Femur (tissue), 1 donor: ENCODE results near the gene SH3TC1.

Experiments used
- DNase-seq: peaks from one replicate; pipeline ENCODE4 v3.0.0-alpha.2; 2017

Gene SH3TC1

DNA sequence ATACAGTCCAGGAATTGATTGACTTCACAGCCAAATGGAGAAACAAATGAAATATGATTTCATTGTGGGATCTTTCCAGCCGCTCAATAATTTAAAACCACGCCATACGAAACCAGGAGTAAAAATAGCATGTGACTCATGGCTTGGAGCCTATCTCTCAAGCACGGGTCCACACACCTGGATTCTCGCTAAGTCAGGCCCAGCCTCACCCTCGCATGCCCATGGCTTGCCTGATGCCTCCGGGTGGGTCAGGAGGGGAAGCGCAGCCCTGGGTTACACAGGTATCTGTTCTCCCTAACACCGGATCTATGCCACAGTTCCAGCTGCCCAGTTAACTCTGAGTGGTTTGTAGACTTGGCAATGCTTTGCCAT lies 34.9 kb upstream of the SH3TC1 start:
- DNase-seq, result no peak

DNA sequence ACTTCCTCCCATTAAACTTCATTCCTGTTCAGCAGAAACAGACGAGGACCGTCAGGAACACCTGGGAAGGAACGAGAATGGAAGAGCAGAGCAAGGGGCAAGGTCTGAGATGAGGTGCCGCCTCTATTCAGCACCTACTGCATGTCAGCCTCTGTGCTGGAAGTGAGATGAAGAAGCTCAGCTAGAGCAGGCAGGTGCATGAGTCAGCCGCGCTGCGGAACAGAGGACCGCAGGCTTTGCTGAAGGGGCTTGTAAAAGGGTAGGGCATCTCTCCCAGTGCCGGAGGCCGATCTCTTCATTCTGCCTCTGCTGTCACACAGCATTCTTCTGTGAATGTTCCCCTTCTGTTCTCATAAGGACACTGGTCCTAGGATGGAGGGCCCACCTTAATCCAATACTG lies 34.4 kb upstream of the SH3TC1 start:
- no peak for DNase-seq

DNA sequence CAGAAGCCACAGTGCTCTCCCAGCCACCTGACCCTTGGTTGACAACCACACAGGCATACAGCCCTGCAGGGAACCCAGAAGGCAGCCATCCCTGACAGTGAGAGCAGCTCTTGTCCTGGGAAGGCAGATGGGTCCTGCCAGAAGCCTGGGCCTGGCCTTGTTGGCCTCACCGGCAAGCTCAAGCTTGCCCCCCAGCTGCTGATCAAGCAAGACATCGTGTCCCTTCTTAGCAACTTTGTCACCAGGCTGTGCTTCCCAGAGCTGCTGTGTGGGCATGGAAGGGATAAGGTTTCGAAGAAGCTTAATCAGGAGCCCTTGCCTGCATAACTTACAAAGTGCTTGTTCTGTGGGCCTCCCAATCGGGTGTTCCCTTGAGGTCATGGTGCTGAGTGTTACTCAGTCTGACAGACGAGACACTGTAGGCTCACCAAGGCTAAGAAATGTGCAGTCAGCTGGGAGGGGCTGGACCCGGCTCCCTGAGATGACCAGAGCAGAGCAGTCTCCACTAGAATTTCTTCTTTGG lies 33.7 kb upstream of the SH3TC1 start:
- no peak for DNase-seq

DNA sequence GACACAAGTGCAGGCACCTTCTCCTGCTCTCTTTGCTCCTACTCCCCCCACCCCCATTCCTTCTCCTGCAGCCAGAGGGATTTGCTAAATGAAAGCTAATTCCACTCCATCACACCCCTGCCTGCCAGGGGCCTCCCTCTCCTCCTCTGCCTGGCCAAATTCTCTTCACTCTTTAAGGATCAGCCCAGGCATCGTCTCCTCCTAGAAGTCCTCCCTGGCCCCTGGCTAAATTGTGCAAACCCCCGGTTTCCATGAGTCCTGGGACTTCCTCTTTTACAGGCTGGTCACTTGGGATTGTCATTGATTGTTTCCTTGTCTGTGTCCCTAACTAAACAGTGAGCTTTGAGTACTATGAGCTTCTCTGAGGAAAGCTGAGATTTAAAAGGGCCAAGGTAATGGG lies 31.8 kb upstream of the SH3TC1 start:
- no peak for DNase-seq

DNA sequence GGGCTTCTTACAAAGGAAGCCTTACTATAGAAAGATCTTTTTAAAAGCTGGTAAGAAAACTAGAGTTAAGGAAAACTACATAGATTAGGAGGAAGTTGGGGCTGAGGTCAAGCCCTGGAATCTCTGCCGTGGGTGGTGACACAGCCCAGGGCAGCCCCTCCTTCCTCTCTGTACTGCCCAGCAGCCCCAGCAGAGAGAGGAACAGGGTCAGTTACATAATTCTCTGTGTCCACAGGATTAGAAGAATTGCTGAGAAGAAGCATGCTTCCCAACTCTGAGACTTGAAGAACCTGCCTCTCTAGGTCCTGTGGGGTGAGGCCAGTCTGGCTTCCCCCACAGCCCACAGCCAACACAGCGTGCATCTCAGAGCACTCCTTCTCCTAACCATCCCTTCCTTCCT lies 31.3 kb upstream of the SH3TC1 start:
- DNase-seq, result no peak

DNA sequence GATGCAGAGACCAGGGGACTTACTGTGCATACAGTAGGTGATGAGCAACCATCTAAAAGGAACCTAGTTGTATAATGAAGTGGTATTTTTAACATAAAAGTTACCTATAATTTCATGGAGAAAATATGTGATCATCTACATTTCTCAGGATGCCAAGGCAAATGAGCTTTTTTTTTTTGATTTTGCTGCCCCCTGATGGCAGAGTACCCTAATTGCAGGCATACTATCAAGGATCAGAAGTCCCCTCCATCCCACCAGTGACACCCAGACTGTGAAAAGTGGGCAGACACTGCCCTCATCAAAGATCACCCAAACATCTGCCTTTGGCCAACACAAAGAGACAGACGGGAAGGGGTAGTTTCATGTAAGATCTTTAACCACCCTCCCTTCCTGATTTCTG lies 30.9 kb upstream of the SH3TC1 start:
- no peak for DNase-seq

DNA sequence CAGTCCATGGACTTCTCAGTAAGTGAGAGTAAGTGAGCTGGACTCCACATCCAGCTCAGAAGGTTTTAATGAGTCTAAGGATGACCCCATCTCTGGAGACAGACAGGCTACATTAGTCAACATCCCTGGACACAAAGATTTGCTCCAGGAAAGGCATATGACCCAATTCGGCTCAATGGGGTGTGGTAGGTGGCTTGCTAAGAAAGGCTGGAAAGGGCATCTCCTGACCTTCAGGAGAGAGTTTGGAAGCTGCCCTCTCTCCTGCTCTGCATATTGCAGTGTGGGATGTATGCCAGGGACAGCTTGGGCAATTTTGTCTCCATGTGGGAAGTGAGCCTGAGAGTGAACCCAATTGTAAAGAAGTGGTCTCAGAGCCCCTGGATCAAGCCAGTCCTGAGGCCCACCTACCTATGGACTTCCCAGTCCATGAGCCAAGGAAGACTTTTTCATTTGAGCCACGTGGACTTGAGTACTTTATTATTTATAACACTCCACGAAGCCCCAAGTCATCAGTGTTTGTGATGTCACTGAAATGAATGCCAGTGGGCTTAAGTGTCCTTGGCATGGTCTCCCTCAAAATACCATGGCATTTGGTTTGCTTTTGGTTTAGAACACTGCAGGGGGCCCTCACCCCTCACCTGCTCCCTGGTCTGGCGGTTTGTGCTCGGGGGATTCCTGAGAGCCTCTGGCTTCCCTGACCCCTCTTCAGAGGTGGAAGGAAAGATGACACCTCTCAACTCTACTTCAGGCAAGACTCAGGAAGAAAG lies 30.1 kb upstream of the SH3TC1 start:
- no peak for DNase-seq

DNA sequence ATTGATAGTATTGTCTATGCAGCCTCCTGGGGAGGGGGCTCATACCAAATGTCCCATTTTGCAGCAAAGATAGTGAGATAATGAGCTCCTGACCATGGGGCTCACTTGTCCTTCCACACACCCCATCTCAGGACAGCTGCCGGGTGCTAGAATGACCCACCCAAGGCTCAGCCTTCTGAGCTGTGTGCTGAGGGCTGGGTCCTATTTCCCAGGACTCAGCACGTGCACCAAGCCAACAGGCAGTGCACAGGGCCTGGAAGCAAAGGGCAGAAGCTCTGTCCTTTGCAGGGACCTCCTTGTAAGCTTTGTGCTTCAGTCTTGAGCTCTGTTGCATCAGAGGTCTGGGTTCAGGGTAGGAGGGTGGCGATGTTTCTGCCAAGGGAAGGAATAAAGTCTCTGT lies 29.3 kb upstream of the SH3TC1 start:
- no peak for DNase-seq

DNA sequence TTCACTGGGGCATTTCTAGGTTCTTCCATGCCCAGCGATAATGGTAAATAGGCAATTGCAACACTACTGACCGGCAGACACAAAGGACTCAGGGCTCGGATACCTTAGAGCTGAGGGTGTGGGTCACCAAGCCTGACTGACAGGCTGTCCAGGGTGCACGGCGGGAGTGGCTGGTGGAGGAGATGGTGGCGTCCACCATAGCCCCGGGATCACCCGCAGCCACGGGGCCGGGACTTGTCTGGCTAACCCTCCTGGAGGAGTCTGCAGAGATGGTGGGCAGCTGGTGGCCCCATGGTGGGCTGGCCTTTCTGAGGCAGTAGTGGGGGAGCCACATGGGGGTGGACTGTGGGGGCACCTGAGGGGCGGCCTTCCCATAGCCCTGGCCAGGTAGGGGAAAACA lies 28.7 kb upstream of the SH3TC1 start:
- no peak for DNase-seq

DNA sequence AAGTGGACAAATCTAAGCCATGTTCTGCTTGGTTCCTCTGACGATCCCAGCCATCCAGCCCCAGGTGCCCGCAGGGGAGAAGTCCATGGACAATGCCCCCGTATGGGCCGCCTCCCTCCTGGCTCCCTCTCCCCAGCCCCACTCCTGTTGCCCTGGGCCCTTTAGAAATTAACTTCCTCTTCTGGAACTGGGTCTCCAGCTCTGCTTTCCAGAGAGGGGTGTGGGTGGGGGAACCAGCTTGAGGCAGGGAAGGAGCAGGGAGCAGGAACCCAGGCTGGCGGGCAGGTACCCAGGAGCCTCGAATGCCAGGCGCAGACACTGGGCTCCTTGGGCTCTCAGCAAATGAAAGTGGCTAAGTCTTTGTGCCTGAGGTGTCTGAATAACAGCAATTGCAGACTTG lies 27.8 kb upstream of the SH3TC1 start:
- no peak for DNase-seq

DNA sequence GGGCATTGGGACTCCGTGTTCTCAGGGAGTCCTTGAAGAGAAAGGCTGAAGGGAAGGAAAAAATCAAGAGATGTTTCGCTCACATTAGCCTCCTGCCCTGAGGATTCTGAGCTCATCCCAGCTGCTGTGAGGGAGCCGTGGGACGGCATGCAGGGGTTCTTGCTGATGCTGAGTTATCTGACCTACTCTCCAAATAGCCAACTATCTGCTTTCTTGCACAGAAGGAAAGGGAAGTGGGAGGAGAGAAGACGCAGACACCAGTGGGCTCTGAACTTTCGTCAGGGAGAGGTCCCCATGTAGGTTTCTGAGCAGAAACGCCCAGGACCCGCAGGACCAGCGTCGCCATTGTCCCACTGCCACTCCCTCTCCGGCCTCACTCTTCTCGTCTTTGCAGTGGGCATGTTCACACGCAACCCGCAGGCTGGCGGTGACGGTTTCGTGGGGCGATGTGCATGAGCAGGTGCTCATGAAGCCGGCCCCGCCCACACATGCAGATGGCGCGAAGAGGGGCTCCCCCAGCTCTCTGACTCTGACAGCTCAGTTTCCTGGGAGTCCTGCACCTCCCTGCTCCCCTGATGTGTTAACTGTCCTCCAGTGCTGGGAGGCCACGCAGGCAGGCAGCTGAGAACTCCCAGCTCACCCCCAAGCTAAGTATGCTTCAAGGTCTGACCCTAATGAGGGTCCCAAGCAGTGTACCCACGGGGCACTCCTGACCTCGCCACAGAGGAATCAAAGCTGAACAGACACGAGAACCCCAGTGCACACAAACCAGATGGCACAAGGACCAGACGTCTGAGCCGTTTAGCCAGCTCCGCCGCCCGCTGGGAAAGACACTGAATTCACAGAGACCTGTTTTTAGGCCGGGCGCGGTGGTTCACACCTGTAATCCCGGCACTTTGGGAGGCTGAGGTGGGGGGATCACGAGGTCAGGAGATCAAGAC lies 26.8 kb upstream of the SH3TC1 start:
- DNase-seq, result no peak

DNA sequence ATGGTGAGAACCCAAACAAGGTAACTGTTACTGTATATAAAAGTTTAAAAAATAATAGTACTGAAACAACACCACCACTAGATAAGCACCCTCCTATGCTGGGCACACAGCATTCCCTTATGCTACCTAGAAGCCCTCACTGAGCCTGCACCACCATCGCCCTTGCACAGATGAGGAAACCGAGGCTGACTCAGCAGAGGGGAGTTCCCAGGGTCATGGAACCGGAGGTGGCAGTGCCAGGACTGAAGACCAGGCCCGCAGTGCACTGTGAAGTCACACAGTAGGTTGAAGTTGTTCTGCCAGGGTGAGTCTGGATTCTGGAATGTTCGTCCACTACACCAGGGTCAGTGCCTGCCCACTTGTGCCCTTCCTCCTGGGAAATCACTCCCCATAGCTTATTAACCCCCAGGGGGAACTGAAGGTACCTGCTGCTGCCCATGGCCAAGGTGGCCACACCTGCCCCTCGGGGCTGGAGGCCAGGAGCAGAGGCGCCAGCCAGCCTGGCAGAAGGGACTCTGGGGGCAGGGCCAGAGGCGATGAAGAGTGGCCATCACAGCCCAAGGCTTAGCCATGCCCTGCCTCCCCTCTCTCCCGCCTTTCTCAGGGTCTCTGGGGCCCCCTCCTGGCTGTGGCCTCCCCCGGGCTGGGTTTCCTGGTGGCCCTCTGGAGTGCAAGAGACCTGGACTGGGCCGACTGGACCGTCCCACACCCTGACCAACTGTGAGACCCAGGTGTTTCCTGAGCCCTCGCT lies 25.4 kb upstream of the SH3TC1 start:
- no peak for DNase-seq

DNA sequence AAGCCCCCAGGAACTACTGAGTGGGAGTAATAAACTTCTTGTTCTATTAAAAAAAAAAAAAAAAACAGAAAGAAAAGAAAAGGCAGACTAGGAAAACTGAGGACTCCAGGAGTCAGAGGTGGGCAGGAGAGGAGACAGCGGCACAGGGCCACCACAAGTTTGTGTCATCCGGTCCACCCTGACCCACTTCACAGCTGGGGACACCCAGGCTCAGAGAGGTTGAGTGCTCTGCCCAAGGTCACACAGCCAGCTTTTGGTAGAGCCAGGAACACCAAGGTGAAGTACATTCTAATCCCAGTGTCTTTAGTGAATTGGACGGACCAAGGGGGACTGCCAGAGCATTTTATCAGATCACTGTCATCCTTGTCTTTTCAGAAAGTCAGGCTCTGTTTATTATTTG lies 24.1 kb upstream of the SH3TC1 start:
- no peak for DNase-seq

DNA sequence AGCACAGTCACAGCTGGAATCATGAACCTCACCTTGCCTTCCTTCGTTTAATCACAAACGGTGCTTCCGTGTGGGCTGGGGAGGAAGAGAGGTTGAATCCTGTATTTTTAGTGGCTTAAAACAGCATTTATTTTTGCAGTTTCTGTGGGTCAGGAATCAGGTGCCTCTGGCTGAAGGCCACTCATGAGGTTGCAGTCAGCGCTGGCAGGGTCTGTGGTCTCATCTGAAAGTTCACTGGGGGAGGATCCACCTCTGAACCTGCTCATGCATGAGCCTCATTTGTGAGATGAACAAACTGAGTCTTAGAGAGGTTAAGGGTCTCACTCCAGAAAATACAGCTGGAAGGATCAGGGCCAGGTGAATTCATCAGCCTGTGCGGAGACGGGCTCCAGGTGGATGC lies 23.4 kb upstream of the SH3TC1 start:
- DNase-seq, result no peak

DNA sequence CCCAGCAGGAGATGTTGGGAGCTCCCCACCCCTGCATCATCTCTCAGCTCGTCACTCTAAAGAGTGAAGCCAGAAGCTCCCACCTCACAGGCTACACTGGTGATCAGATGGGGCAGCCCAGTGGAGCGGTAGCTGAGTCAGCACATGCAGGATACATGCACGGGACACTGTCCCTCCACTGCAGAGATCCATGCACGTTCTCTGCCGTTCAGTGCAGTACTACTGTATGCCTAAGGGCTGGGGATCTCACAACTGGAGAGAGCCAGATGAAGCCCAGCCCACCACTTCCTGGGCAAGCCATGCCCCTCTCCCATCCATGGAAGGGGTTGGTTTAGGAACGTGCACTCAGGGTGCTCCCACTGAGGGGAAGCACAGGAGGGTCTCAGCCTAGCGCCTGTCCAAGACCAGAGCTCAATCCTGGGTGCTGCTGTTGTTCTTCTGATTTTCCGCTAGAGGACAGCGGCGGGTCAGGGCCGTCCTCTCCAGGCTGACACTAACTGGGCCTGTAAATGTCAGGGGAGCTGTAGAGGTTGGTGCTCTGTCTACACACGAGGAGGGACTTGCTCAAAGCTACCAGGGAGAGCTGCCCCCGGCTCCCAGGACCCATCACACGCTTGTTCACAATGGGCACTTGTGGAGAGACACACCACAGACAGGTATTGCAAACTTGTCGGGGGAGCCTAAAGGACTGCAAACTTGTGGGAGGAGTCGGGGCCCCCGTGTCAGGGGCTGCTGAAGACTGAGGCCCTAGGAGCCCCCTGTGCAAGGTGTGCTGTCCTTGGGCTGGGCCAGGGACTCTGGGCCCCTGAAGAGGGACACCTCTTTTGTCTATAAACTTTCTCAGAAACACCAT lies 22.3 kb upstream of the SH3TC1 start:
- DNase-seq, result peak; percentile 67

DNA sequence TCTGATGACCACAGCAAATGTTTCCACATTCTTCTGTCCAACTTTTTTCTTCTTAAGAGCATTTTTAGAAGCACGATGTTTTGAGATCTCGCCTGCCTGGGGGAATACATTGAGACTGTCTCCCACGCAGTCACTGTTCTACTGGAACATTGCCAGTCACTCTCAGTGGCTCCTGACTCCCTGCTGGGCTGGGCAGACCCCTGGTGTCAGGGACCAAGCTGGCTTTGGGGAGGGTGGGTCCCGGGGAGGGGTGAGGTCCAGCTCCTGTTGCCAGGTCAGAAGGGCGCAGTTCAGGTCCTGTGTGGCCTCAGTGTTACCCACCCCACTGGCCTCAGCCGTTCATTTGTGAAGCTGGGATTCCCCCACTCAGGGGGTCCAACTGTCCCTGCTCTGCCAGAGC lies 21.5 kb upstream of the SH3TC1 start:
- no peak for DNase-seq

DNA sequence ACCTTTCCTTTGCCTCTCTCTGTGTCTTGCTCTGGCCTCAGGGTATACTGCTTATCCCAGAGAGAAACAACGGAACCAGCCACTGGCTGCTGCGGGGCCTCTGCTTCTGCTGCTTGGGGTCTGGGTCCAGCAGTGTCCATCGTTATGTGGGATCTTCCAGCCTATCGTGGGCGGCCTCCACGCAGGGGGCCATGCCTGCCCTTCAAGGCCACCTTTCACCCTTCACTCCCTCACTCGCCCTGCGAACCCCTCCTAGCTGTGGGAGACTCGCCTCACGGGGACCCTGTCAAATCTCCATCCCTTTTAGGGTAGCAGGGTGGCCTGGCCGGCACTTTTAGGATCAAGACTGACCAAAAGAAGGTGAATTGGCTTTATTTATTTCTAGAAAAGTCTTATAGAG lies 21.1 kb upstream of the SH3TC1 start:
- no peak for DNase-seq

DNA sequence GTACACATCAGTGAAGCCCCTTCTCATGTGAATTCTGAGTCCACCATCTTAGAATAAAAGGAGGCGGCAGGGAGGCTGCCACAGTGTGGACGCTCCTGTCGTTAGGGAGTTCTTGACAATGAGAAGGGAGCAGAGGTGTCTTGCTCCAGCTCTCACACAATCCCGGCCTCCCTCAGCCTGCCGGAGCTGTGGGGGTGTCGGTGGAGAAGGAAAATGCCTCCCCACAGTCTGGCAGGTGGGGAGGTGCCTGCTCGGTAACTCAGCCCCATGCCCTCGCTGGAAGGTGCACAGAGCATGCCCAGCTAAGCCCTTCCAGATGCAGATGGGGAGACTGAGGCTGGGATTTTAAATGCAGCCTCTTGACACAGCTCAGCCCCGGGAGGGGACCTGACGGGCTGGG lies 20.0 kb upstream of the SH3TC1 start:
- DNase-seq, result no peak

DNA sequence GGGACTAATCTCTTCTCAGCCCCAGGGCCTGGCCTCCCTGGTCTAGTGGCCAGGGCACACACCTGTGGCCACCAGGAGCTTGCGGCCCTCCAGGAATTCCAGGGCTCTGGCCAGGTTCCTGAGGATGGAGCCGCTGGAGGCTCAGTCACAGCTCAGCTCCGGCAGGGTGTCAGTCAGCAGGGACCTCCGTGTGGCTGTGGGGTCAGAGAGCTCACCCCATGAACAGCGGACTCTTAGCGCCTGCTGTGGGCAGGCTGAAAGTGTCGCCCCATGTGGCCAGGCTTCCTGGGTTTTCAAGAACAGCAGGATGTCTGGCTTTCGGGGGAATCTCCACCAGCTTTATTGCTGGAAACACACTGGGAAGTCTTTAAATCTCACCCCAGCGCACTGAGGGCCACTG lies 19.3 kb upstream of the SH3TC1 start:
- DNase-seq, result no peak

DNA sequence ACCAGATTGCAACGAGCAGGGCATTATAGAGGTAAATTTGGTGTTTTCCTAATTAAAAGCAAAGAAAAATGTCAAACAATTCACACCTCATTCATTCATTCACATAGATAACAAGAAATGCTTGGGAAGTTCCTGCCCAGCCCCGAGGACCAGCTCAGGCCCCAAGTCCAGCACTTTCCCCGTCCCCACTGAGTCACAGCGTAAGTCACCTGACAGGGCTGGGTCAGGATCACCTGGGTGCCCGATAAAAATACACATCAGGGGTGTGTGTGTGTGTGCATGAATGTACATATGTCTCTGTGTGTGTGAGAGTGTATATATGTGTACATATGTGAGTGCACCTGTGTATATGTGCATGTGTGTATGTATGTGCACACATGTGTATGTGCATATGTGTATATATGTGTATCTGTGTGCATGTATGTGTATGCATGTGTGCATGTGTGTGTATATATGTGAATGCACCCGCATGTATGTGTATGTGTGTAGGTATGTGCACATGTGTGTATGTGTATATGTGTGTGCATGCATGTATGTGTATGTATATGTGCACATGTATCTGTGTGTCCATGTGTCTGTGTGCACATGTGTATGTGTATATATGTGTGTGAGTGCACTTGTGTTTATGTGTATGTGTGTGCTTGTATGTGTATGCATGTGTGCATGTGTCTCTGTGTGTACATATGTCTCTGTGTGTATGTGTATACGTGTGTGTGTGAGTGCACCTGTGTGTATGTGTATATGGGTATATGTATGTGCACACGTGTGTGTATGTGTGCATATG lies 18.6 kb upstream of the SH3TC1 start:
- DNase-seq, result no peak

DNA sequence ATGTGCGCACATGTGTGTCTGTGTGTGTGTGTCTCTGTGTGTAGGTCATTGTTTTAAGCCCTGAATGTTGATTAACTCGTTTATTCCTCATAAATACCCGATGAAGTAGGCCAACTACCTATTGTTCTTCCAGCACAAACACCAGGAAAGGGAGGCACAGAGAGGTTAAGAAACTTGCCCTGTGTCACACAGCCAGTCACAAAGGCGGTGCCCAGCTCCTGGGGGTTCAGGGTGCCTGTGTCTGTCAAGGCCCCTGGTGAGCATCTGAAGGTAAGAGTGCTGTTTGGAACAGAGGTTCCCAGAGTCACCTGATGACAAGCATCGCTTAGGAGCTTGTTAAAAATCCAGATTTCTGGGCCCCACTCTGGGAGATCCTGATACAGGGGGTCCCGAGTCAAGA lies 18.0 kb upstream of the SH3TC1 start:
- no peak for DNase-seq

DNA sequence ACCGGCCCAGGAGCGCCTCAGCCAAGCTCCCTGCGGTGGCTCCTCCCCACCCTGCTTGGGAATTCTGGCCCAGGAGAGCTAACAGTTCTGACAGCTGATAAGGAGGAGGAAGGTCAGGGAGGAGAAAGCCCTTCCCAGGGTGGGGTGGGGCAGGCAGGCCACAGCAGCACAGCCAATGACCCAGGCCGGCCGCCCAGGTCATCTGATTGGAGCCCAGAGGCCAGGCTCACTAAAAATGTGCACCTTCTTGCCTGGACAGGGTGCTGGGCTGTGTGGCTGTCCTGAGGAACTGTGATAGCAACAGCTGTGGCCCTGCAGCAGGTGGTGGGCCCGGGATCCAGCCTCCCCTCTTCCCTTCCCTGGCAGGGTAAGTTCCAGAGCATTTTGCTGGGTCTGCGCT lies 17.2 kb upstream of the SH3TC1 start:
- DNase-seq, result peak; percentile 34
